T-helper 2 cell treated with Interferon-gamma antibody and Interleukin-4, amounts not matched to agents 5 μg/mL and 100 μg/mL, for 36 hours (primary cell): ENCODE results near the gene CCDC185.

Source experiments
- DNase-seq: peaks from one replicate; pipeline ENCODE4 v3.0.0; 2021; ENCODE audit warnings: low spot score
- H3K27ac Mint-ChIP-seq: one replicate; pipeline ENCODE4 v1.8.0; 2021; ENCODE audit warnings: mild to moderate bottlenecking, mixed read lengths
- H3K27me3 Mint-ChIP-seq: one replicate; pipeline ENCODE4 v1.8.0; 2021; ENCODE audit warnings: low read depth, mixed read lengths
- H3K36me3 Mint-ChIP-seq: one replicate; pipeline ENCODE4 v1.8.0; 2021; ENCODE audit warnings: low read depth, mixed read lengths
- H3K4me1 Mint-ChIP-seq: one replicate; pipeline ENCODE4 v1.8.0; 2021; ENCODE audit warnings: low read depth, mixed read lengths
- H3K4me3 Mint-ChIP-seq: one replicate; pipeline ENCODE4 v1.8.0; 2022; ENCODE audit warnings: mild to moderate bottlenecking, moderate library complexity, mixed read lengths
- H3K9me3 Mint-ChIP-seq: one replicate; pipeline ENCODE4 v1.8.0; 2021; ENCODE audit warnings: mixed read lengths

CCDC185 gene

DNA sequence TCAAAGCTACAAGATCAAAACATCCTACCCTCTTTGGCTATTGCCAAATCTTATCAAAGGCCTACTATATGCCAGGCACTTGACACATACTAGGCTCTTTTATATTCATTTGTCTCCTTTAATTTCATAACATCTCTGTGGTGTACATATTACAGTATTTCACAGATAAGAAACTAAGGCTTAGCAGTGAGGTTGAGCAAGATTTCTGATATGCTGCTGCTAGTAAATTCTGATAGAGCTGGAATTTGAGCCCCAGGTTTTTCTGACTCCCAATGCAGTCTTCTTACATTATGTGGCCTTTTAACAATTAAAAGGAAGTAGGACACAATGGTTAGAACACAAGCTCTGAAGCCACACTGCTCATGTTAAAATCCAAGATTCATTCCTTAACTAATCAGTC lies 16.8 kb downstream of the CCDC185 start:
- H3K27ac Mint-ChIP-seq: no peak overlapping the region
- H3K4me3 Mint-ChIP-seq: no peak overlapping the region
- H3K27me3 Mint-ChIP-seq: peaks cover 21% of the 10 kb centered on the region
- H3K36me3 Mint-ChIP-seq: no peaks in the 10 kb centered on the region
- DNase-seq: no peak
- no peaks in the 10 kb centered on the region for H3K9me3 Mint-ChIP-seq
- H3K4me1 Mint-ChIP-seq: peaks cover 4% of the 10 kb centered on the region

- DNase-seq: no peak
- H3K4me1 Mint-ChIP-seq: no peaks in the 10 kb centered on the region
- no peak overlapping the region for H3K27ac Mint-ChIP-seq
- H3K4me3 Mint-ChIP-seq: no peak overlapping the region
- no peaks in the 10 kb centered on the region for H3K36me3 Mint-ChIP-seq
- no peaks in the 10 kb centered on the region for H3K9me3 Mint-ChIP-seq
- peaks cover 16% of the 10 kb centered on the region for H3K27me3 Mint-ChIP-seq
Measured at GRCh38 chr1:223411309-223411708, 18.1 kb downstream of the CCDC185 start.

DNA sequence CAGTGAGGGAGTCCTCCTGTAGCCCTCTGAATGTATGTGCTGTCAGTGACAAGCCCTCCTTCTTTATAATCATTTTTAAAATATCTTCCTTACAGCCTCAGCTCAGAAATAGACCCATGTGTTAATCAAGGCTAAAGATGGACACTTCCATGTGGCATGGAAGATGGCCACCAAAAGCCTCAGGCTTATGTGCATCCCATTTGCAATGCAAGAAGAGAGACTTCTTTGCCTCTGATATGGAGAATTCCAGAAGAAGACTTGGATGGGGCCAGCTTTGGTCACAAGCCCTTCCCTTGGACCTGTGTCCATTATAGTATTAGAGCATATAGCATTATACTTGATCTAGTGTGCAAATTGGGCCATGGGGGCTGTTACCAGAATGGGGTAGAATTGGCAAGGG lies 18.5 kb downstream of the CCDC185 start:
- DNase-seq: no peak
- Mint-ChIP-seq H3K4me1 (no peaks in the 10 kb centered on the region), H3K27ac (no peak overlapping the region), H3K36me3 (no peaks in the 10 kb centered on the region), H3K4me3 (no peak overlapping the region), H3K9me3 (no peaks in the 10 kb centered on the region), H3K27me3 (peaks cover 12% of the 10 kb centered on the region)

DNA sequence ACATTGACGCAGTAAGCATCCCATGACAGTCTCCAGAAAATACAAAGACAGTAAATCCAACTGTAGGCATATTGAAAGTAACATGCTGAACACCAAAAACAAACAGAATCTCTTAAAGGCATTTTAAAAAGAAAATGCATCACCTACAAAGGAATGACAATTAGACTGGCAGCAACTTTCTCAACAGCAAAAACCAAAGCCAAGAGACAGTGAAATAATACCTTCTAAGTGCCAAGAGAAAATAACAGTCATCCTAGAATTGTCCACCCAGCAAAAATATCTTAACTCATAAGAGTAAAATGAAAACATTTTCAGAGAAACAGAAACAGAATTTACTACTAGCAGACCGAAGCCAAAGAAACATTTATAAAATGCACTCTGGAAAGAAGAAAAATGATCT lies 20.0 kb downstream of the CCDC185 start:
- DNase-seq: no peak
- Mint-ChIP-seq H3K27ac (no peak overlapping the region), H3K9me3 (no peaks in the 10 kb centered on the region), H3K4me3 (no peak overlapping the region), H3K4me1 (no peaks in the 10 kb centered on the region), H3K27me3 (peaks cover 10% of the 10 kb centered on the region), H3K36me3 (no peaks in the 10 kb centered on the region)

GRCh38 chr1:223417444-223417843 lies 24.2 kb downstream of the CCDC185 start:
- DNase-seq: no peak
- no peaks in the 10 kb centered on the region for H3K36me3 Mint-ChIP-seq
- H3K4me3 Mint-ChIP-seq: no peak overlapping the region
- no peaks in the 10 kb centered on the region for H3K4me1 Mint-ChIP-seq
- H3K27me3 Mint-ChIP-seq: peaks cover 15% of the 10 kb centered on the region
- H3K27ac Mint-ChIP-seq: no peak overlapping the region
- H3K9me3 Mint-ChIP-seq: no peaks in the 10 kb centered on the region

GRCh38 chr1:223417903-223418663 lies 24.9 kb downstream of the CCDC185 start:
- no peak for DNase-seq
- H3K4me3 Mint-ChIP-seq: no peak overlapping the region
- peaks cover 15% of the 10 kb centered on the region for H3K27me3 Mint-ChIP-seq
- H3K36me3 Mint-ChIP-seq: no peaks in the 10 kb centered on the region
- no peaks in the 10 kb centered on the region for H3K9me3 Mint-ChIP-seq
- H3K4me1 Mint-ChIP-seq: no peaks in the 10 kb centered on the region
- no peak overlapping the region for H3K27ac Mint-ChIP-seq

- Mint-ChIP-seq H3K36me3 (no peaks in the 10 kb centered on the region), H3K4me1 (no peaks in the 10 kb centered on the region), H3K9me3 (no peaks in the 10 kb centered on the region), H3K4me3 (no peak overlapping the region), H3K27me3 (peaks cover 9% of the 10 kb centered on the region), H3K27ac (no peak overlapping the region)
- no peak for DNase-seq
Measured at GRCh38 chr1:223419115-223419514, 25.9 kb downstream of the CCDC185 start.

DNA sequence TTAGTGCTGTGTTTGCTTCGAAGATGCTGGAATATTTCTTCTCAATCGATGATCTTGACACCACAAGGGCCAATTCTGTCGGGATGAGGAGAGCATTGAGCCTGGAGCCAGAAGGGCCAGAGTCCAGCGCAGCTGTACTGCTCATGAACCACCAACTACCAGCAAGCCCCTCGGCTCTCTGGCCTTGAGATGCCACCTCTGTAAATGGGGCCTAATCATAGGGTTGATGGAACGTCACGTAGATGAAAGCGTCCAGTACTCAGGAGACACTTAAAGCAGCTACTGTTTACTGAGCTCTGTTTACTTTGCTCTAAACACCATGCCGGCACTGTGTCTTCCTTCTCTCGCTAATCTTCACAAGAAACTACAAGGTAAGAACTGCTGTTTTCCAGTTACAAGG lies 26.3 kb downstream of the CCDC185 start:
- Mint-ChIP-seq H3K27ac (no peak overlapping the region), H3K9me3 (no peaks in the 10 kb centered on the region), H3K4me3 (no peak overlapping the region), H3K4me1 (no peaks in the 10 kb centered on the region), H3K36me3 (no peaks in the 10 kb centered on the region), H3K27me3 (peaks cover 9% of the 10 kb centered on the region)
- no peak for DNase-seq

GRCh38 chr1:223421025-223421424 lies 27.8 kb downstream of the CCDC185 start:
- Mint-ChIP-seq H3K27me3 (peaks cover 14% of the 10 kb centered on the region), H3K9me3 (no peaks in the 10 kb centered on the region), H3K4me3 (no peak overlapping the region), H3K27ac (no peak overlapping the region), H3K36me3 (no peaks in the 10 kb centered on the region), H3K4me1 (no peaks in the 10 kb centered on the region)
- DNase-seq: no peak

- Mint-ChIP-seq H3K4me3 (no peak overlapping the region), H3K9me3 (no peaks in the 10 kb centered on the region), H3K27me3 (peaks cover 16% of the 10 kb centered on the region), H3K27ac (no peak overlapping the region), H3K36me3 (no peaks in the 10 kb centered on the region), H3K4me1 (no peaks in the 10 kb centered on the region)
- DNase-seq: no peak
Measured at GRCh38 chr1:223421676-223422075, 28.5 kb downstream of the CCDC185 start.

- DNase-seq: no peak
- Mint-ChIP-seq H3K27ac (no peak overlapping the region), H3K4me1 (peaks cover 2% of the 10 kb centered on the region), H3K27me3 (peaks cover 16% of the 10 kb centered on the region), H3K4me3 (no peak overlapping the region), H3K36me3 (no peaks in the 10 kb centered on the region), H3K9me3 (no peaks in the 10 kb centered on the region)
Measured at GRCh38 chr1:223422911-223423310, 29.7 kb downstream of the CCDC185 start.

DNA sequence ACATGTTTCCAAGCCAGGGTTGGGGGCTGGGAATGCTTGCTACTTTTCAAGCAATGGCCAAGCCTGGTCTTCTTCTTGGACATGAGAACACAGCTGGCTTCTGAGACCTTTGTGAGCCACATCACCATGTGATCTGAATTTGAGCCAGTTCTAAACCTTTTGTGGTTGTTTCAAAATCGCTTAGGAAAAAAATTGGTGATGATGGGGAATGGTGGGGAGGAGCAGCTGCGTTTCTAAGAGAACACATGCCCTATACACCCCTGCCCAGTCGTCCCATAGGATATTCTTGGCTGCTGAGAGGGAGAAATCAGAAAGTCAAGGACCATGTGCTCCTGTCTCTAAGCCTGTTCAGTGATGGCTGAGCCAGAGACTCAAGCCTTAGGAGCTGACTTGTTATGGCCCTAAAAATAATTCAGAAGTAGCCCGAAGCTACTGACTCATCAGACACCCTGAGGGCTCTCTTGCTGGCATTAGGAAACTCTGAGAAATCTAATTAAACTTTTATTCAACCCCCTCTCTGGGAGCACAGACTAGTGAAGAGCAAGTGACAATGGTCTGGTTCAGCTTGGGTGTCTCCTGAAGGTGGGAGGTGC lies 30.5 kb downstream of the CCDC185 start:
- Mint-ChIP-seq H3K9me3 (no peaks in the 10 kb centered on the region), H3K4me3 (no peak overlapping the region), H3K4me1 (peaks cover 2% of the 10 kb centered on the region), H3K36me3 (no peaks in the 10 kb centered on the region), H3K27ac (no peak overlapping the region), H3K27me3 (peaks cover 16% of the 10 kb centered on the region)
- no peak for DNase-seq

GRCh38 chr1:223425550-223425949 lies 32.3 kb downstream of the CCDC185 start:
- Mint-ChIP-seq H3K36me3 (no peaks in the 10 kb centered on the region), H3K4me3 (no peak overlapping the region), H3K4me1 (peaks cover 2% of the 10 kb centered on the region), H3K27ac (no peak overlapping the region), H3K9me3 (no peaks in the 10 kb centered on the region), H3K27me3 (peaks cover 14% of the 10 kb centered on the region)
- DNase-seq: no peak

- Mint-ChIP-seq H3K9me3 (no peaks in the 10 kb centered on the region), H3K36me3 (no peaks in the 10 kb centered on the region), H3K27ac (no peak overlapping the region), H3K4me3 (no peak overlapping the region), H3K4me1 (peaks cover 2% of the 10 kb centered on the region), H3K27me3 (peaks cover 12% of the 10 kb centered on the region)
- no peak for DNase-seq
Measured at GRCh38 chr1:223426936-223427335, 33.7 kb downstream of the CCDC185 start.

DNA sequence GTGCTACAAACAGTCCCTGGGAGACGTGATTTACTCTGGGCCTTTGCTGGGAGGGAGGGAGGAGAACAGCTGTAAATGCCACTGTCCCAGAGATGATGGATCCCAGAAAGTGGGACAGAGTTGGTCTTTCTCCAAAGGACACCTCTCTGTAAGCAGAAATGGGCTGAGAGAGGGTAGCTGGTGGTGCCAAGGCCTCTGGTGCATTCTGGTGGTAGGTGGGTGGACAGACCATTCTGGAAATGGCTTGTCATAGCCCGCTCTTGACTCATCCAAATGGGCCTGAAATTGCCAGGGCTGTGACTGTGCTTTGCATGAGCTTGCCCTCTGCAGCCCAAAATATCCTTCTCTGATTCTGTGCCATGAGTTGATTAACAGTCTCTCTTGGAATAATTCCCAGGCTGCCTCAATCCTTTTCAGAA lies 36.1 kb downstream of the CCDC185 start:
- Mint-ChIP-seq H3K9me3 (no peaks in the 10 kb centered on the region), H3K36me3 (no peaks in the 10 kb centered on the region), H3K27me3 (peaks cover 8% of the 10 kb centered on the region), H3K27ac (no peak overlapping the region), H3K4me1 (peaks cover 2% of the 10 kb centered on the region), H3K4me3 (no peak overlapping the region)
- no peak for DNase-seq
